Measurements from ENCODE around the gene TMOD1. TPM values are rescaled to one million over a fixed set of nuclear protein-coding genes. Genes with fewer than 3 reads are reported as not detected.

The TMOD1 gene
- total and polyA plus RNA-seq, 10 of the 15 experiments (the other 5 are each of a cell fraction or from before 2014, with no cell fraction given): 4.0 to 44.1 (median 15.4) TPM

DNA sequence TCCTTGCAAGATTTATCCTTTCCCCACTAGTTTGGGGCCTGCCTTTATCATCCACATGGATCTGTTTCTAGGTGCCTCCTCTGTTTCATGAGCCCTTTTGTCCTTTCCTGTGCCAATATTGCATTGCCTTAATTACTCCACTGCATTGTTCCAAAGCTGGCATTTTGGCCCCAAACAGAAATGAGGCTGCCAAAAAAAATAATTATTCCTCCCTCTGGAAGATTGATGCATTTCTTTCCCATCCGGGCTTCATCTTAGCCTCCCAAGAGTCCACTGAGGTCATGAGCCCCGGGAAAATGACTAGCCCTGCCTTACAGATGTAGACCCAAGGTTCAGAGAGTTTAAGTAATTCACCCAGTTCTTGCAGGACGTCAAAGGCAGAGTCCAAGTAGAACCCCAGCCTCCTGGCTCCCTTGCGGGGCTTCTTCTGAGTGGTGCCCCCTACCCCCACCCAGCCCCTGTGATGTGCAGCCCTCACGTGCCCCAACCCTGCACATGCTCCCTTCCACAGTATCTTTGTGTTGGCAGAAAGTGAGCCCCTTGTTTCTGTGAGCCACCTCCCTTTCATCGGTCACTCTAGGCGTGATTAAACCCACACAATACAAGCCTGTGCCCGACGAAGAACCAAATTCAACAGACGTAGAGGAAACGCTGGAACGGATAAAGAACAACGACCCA is 62.1 kb downstream of the TMOD1 start:
- FAIRE-seq (no peak), DNase-seq (ENCODE audit: low read depth, low spot score) (no peak), ATAC-seq (no peak)
- BruUV-seq (replicated peaks): no TSS peak
- Histone ChIP-seq H3K9ac (ENCODE audit: control insufficient read depth, insufficient read depth, low read length) (no peak overlapping the region), H3K9me3 (replicated peaks; ENCODE audit: control insufficient read depth, insufficient read depth, low read length) (no peaks in the 10 kb centered on the region), H3K36me3 (ENCODE audit: control insufficient read depth in 2 of 2, insufficient read depth in 2 of 2, low read length in 1 of 2) (peaks cover 3 to 6% of the 10 kb centered on the region in 2 experiments; a peak in 3 of 4 replicates), H2AFZ (ENCODE audit: control insufficient read depth, low read depth, low read length) (no peak overlapping the region), H3K4me2 (ENCODE audit: control insufficient read depth, insufficient read depth) (no peak overlapping the region), H3K4me1 (ENCODE audit: control insufficient read depth, insufficient read depth, low read length) (peaks cover 20% of the 10 kb centered on the region), H4K20me1 (ENCODE audit: control insufficient read depth, insufficient read depth) (no peaks in the 10 kb centered on the region), H3K4me3 (no peak overlapping the region), H3K27ac (ENCODE audit: control insufficient read depth, insufficient read depth) (no peak overlapping the region), H3K27me3 (replicated peaks in 1 of 2; ENCODE audit: control insufficient read depth in 2 of 2, insufficient read depth in 2 of 2, low read length in 1 of 2) (no peaks in the 10 kb centered on the region), H3K79me2 (ENCODE audit: control insufficient read depth, insufficient read depth, low read length) (no peaks in the 10 kb centered on the region; the same call in 1 of the 2 replicates)
- TF ChIP-seq MEF2B (IDR thresholded peaks at IDR 0.05; ENCODE audit: partially characterized antibody, poor library complexity, severe bottlenecking) (no peak), HDGF (IDR thresholded peaks at IDR 0.05) (no peak), SIN3A (IDR thresholded peaks at IDR 0.05; ENCODE audit: low read depth, low read length) (no peak), CBX3 (IDR thresholded peaks at IDR 0.05; ENCODE audit: borderline replicate concordance, low read depth) (no peak), ATF7 (IDR thresholded peaks at IDR 0.05; ENCODE audit: low read depth) (no peak), ZNF24 (IDR thresholded peaks at IDR 0.05) (no peak), RBBP5 (conservative IDR thresholded peaks at IDR 0.05) (no peak), GABPA (IDR thresholded peaks at IDR 0.05; ENCODE audit: low read depth) (no peak), JUND (IDR thresholded peaks at IDR 0.05; ENCODE audit: low read depth, low read length) (no peak), SREBF1 (IDR thresholded peaks at IDR 0.05; ENCODE audit: low read length) (no peak), NBN (IDR thresholded peaks at IDR 0.05) (no peak), EED (IDR thresholded peaks at IDR 0.05; ENCODE audit: low read depth) (no peak)
- TF ChIP-seq, protein P1, sequence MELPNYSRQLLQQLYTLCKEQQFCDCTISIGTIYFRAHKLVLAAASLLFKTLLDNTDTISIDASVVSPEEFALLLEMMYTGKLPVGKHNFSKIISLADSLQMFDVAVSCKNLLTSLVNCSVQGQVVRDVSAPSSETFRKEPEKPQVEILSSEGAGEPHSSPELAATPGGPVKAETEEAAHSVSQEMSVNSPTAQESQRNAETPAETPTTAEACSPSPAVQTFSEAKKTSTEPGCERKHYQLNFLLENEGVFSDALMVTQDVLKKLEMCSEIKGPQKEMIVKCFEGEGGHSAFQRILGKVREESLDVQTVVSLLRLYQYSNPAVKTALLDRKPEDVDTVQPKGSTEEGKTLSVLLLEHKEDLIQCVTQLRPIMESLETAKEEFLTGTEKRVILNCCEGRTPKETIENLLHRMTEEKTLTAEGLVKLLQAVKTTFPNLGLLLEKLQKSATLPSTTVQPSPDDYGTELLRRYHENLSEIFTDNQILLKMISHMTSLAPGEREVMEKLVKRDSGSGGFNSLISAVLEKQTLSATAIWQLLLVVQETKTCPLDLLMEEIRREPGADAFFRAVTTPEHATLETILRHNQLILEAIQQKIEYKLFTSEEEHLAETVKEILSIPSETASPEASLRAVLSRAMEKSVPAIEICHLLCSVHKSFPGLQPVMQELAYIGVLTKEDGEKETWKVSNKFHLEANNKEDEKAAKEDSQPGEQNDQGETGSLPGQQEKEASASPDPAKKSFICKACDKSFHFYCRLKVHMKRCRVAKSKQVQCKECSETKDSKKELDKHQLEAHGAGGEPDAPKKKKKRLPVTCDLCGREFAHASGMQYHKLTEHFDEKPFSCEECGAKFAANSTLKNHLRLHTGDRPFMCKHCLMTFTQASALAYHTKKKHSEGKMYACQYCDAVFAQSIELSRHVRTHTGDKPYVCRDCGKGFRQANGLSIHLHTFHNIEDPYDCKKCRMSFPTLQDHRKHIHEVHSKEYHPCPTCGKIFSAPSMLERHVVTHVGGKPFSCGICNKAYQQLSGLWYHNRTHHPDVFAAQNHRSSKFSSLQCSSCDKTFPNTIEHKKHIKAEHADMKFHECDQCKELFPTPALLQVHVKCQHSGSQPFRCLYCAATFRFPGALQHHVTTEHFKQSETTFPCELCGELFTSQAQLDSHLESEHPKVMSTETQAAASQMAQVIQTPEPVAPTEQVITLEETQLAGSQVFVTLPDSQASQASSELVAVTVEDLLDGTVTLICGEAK (IDR thresholded peaks at IDR 0.05; ENCODE audit: borderline replicate concordance): no peak
- TF ChIP-seq, protein P2, sequence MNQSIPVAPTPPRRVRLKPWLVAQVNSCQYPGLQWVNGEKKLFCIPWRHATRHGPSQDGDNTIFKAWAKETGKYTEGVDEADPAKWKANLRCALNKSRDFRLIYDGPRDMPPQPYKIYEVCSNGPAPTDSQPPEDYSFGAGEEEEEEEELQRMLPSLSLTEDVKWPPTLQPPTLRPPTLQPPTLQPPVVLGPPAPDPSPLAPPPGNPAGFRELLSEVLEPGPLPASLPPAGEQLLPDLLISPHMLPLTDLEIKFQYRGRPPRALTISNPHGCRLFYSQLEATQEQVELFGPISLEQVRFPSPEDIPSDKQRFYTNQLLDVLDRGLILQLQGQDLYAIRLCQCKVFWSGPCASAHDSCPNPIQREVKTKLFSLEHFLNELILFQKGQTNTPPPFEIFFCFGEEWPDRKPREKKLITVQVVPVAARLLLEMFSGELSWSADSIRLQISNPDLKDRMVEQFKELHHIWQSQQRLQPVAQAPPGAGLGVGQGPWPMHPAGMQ (IDR thresholded peaks at IDR 0.05; ENCODE audit: borderline replicate concordance): no peak
- TF ChIP-seq, protein P3, sequence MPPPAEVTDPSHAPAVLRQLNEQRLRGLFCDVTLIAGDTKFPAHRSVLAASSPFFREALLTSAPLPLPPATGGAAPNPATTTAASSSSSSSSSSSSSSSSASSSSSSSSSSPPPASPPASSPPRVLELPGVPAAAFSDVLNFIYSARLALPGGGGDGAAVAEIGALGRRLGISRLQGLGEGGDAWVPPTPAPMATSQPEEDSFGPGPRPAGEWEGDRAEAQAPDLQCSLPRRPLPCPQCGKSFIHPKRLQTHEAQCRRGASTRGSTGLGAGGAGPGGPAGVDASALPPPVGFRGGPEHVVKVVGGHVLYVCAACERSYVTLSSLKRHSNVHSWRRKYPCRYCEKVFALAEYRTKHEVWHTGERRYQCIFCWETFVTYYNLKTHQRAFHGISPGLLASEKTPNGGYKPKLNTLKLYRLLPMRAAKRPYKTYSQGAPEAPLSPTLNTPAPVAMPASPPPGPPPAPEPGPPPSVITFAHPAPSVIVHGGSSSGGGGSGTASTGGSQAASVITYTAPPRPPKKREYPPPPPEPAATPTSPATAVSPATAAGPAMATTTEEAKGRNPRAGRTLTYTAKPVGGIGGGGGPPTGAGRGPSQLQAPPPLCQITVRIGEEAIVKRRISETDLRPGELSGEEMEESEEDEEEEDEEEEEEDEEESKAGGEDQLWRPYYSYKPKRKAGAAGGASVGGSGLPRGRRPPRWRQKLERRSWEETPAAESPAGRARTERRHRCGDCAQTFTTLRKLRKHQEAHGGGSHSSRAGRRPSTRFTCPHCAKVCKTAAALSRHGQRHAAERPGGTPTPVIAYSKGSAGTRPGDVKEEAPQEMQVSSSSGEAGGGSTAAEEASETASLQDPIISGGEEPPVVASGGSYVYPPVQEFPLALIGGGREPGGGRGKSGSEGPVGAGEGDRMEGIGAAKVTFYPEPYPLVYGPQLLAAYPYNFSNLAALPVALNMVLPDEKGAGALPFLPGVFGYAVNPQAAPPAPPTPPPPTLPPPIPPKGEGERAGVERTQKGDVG (CRISPR knock-in tag; IDR thresholded peaks at IDR 0.05): no peak
- in situ Hi-C loops (cut with MboI) (no loop called here), intact Hi-C loops (cut with micrococcal nuclease; ENCODE audit: unreplicated experiment) (no loop called here)
- ChIA-PET RAD21 (ENCODE audit: unreplicated experiment) (no interaction called here), POLR2A (no interaction called here), SMC1A (ENCODE audit: uncharacterized antibody, unreplicated experiment) (interaction anchor here (6.0 kb wide), 1 partner anchor 60 kb away, joined by 80 read pairs; the partner anchor contains the start of gene TMOD1), CTCF (interaction anchor here (0.7 to 1.5 kb wide), 2 partner anchors 35 to 92 kb away, joined by 3 to 7 read pairs; no protein-coding TSS in a partner anchor)
- 75% methylated on average over 13 of the region's 13 CpGs for WGBS (ENCODE audit: insufficient coverage, insufficient replicate concordance, low lambda C conversion rate, missing lambda C conversion rate)
